ENCODE data around the gene GAS1.

DNA sequence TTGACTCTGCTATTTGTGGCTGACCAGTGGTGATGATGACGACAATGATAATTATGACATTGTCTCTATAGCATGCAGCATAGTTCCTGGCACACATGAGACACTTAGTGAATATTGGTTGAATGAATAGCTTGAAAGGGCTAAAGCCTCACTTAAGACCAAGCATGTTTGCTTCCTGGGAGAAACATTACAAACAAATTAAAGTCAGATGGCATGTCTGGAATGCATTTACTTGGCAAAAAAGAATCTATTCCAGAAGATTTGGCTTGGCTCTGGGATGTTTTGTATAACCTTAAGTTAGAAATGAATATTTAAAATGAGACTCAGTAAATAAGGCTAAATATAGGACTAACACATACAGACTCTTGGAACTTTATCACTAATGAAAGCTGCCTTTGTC, 21.6 kb downstream of the GAS1 start:
- no peak for TF ChIP-seq POLR2A (IDR thresholded peaks at IDR 0.05; ENCODE audit: low read length)
- TF ChIP-seq GATA1 (IDR thresholded peaks at IDR 0.05; ENCODE audit: low read depth, low read length), result no peak

Measured in erythroblast (primary cell).